CD4-positive, alpha-beta T cell treated with Interleukin-15 for 4 hours (primary cell): ENCODE measurements around the gene ITPK1.

Experiments
- DNase-seq: peaks from one replicate; pipeline ENCODE4 v3.0.0-alpha.2; 2020; ENCODE audit warnings: low spot score

The ITPK1 gene

DNA sequence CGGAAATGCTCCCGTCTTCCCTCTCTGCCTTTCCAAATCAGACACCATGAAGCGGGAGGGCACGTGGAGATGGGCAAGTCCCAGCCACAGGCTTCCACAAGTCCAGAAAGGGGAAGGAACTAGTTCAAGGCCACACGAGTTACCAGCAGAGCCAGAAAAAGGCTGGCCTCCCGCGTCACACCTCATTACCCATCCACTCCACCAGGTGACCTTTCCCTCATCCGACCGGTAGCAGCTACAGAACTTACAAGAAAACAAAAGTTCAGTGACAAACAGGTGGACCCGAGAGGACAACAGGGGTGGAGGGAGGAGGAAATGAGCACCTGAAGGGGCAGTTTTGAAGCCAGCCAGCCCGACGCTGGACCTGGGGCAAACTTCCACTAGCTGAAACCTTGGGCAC lies 145.9 kb downstream of the ITPK1 start:
- DNase-seq, result no peak

DNA sequence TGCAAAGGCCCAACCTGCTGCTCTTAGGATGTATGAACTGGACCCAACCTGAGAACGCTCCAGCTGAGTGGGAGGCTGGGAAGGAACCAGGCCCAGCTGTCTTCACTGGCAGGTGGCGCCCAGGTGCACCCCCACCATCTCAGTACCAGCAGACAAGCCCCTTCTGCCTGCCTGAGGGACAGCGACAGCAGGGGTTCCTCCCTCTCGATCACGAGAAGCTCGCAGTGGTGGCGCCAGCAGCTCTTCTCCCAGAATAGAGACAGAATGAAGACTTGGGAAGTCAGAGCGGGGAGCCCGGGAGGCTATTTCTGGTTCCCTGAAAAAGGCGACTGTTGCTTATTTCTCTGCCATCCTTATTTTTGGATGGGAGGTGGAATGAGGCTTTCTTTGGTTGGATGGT lies 146.3 kb downstream of the ITPK1 start:
- DNase-seq, result no peak

DNA sequence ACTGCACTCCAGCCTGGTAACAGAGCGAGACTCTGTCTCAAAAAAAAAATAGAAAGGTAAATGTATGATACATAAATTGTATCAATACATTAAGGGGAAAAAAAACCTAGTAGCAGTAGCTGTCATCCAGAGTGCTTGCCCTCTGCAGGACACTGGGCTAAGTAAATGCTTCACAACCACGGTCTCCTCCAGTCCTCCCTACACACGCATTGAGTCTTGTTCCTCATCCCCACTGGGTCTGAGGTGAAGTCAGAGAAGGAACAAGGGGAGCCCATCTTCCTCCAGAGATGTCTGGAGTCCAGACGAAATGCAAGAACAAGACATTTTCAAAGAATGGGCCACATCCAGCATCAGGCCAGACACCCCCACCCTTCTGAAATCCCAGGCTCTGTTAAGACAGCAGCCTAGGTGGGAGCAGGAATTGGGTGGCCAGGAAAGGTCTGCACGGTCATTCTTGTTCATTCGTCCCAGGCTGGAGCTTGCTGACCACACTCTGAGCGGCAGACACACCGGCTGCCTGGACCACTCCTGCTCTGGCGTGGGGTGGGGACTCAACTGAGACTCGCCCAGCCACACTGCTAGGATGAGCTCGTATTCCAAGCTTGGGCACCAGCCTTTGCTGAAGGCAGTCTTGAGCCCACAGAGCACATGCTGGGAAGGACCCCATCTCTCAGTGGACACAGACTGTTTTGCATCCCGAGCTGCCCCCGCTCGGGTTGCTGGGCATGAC lies 147.3 kb downstream of the ITPK1 start:
- DNase-seq, result no peak

DNA sequence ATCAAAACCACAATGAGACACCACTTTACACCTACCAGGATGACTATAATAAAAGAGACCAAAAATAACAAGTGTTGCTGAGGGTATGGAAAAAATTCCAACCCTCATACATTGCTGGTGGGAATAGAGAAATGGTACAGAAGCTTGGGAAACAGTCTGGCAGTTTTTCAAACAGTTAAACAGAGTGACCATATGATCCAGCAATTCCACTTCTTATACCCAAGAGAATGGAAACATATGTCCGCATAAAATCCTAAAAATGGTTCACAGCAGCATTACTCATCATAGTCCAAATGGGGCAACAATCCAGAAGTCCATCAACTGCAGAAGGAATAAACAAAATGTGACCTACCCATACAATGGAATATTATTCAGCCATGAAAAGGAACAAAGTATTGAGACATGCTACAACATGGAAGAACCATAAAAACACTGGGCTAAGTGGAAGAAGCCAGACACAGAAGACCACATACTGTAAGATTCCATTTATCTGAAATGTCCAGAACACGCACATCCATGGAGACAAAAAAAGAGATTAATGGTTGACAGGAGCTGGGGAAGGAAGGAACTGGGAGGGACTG lies 148.3 kb downstream of the ITPK1 start:
- DNase-seq, result no peak

DNA sequence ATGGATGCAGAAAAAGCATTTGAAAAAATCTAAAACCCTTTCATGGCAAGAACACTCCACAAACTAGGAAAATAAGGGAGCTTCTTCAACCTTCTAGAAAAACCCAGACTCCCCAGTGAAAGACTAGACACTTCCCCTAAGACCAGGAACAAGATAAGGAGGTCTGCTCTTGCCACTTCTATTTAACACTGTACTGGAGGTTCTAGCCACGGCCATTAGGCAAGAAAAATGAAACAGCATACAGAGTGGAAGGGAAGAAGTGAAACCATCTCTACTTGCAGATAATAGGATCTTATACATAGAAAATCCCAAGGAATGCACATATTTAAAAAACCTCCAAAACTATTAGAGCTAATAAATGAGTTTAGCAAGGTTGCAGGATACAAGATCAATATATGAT lies 150.4 kb downstream of the ITPK1 start:
- no peak for DNase-seq

DNA sequence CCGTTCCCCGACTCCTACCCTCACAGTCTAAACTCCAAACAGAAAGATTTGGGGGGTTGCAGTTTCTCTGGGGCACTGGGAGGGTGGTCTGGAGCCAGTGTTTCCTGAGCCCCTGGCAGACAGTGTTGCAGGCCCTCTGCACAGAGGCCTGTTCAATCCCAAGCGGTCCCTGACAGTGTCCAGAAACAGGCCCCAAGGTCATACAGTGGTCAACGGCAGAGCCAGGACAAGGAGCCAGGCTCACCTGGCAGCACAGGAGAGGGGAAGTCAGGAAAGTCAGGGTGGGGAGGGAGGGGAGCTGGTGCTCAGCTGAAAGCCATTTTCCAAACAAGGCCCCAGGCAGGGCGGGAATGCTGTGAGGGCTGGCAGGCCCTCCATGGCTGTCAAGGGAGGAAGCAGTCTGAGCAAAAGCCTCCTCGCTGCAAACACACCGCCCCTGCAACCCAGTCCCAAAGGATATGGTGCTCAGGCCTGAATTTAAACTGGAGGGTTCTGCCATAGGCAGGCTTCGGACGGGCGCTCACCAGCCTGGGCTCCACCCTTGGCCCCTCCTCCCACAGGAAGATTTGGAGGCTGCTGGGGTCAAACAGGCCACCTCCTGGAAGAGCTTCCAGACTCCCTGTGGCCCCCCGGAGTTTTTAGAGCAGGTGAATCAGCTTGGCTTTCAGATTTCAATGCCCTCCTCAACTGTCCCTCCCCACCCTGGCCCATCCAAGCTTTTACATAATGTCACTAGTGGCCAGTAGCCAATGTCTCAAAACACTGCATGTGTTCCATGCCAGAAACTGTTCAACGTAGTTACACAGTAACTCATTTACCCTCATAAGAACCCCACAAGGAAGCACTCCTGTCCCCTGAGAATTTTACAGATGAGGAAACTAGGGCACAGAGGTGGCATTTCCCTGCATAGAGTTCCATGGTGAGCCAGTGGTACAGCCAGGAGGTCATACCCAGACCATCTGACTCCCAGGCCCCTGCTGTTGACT lies 151.3 kb downstream of the ITPK1 start:
- no peak for DNase-seq

DNA sequence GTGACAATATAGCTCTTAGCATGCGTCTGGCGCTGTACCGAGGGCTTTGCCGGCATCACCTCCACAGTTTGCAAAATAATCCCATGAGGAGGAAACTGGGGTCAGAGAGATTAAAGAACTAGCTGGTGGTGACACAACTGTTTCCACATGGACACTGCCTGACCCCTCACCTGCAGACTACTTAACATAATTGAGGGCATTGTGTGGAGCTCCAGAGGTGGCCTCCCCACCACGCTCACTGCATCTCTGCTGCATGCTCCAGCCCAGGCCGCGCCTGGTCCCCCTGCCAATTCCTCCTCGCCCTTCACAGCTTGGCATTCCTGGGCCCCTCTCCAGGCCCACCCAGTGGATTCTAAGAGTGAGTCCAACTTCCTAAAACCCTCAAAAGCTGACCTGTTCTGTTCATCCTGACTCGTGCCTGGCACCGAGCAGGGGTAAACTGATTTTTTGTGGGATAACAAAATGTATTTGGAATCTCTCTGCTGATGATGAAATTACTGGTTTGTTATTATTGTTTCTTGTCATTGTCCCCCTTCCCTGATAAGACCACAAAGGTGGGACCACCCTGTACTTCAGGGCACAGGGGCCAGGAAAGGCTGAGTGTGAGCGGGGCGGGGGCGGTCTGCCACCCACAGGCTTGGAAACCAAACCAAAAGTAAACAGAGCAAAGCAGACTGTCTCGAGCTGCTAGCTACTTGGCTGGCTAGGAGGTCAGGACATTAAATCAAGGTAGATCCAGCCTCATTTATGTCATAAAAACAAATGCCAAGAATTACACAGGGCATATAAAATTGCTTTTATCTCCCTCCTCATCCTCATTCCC lies 152.2 kb downstream of the ITPK1 start:
- no peak for DNase-seq

DNA sequence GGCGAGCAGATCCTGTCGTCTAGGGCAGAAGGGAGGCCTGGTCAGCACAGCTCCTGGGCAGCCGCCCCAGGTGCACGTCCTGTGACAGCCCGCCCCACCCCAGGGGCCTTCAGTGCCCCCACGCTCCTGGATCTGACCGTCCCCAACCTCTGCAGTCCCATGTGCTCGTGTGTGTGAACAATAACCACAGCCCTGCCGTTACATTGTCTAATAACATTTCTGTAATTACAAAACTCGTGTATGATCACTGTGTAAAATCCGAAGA lies 153.0 kb downstream of the ITPK1 start:
- no peak for DNase-seq

DNA sequence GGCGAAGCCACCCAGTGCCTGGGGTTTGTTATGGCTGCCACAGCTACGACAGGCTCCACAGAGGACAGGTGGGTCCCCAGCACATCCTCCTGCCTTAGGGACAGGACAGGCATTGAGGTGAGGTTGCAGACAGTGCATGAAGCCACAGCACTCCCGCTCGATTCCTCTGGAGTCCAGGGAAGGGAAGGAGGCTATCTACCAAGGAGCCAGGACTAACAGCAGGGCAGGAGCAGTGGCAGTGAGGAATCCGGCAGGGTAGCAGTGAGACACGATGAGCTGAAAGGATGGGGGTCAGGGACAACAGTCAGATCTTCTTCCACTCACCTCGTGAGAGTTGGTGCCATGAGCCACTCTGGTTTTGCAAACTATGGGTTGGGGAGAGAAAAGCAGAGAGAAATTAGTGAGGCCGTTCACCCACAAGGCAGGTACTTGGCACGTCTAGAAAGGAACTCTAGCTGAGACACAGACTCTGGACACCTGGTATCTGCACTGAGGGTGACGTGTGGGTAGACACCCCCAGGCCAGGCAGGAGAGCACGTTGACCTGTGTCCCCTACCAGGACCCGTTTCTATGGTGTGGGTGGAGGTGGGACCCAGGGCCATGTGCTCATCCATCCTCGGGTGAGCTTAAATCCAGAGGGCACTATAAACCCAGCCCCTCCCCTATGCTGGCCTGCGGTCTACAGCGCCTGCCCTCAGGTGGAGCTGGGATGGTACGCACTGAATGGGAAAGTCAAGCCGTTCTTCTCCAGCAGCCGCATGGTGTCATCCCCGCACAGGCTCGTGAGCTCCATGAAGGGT lies 153.5 kb downstream of the ITPK1 start:
- DNase-seq, result no peak

DNA sequence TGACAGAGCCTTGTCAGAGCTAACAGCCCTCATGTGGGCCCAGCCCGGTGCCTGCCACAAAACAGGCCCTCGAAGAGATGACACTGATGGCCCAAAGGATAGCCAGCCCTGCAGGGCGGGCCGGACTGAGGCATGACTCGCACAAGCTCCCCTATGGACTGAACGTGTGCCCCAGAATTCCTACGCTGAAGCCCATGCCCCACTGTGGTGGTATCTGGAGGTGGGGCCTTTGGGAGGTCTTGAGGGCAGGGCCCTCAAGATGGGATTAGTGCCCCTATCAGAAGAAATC lies 154.2 kb downstream of the ITPK1 start:
- DNase-seq, result no peak

DNA sequence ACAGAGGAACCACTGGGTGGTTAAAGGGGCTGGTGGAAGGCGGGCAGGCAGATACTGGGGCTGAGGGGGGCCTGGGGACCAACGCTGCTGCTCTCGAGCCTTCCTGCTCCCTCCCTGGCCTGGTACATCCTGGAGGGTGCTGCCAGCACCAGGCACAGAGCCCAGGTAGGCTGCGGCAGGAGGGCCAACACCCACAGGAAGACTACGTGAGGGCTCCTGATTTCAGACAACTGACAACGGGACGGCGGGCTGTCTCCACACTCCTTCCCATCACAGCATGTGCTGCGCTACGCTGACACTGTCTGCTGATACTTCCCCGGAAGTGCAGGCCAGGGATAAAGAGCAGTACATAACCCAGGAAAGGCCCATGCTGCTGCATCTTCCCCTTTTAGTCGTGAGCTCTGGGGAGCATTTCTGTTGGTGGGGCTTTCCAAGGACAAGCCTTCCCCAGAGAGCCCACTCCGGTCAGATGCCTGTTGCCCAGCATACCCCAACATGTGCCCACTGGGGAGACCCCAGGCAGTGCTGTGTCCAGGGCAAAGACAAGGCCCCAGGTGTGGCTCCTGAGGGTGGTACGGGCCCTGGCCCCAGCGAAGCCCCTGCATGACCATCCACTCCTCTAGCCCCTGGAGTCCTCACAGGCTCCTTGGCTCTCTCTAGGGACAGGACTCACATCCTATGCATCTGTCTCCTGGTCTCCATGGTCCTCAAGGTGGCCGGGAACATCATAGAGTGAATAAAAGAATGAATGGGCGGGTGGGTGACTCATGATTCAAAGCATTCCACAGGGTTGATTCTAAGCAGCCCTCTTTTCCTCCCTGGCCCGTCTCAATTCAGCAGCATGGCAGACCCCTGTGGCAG lies 154.8 kb downstream of the ITPK1 start:
- DNase-seq, result no peak

DNA sequence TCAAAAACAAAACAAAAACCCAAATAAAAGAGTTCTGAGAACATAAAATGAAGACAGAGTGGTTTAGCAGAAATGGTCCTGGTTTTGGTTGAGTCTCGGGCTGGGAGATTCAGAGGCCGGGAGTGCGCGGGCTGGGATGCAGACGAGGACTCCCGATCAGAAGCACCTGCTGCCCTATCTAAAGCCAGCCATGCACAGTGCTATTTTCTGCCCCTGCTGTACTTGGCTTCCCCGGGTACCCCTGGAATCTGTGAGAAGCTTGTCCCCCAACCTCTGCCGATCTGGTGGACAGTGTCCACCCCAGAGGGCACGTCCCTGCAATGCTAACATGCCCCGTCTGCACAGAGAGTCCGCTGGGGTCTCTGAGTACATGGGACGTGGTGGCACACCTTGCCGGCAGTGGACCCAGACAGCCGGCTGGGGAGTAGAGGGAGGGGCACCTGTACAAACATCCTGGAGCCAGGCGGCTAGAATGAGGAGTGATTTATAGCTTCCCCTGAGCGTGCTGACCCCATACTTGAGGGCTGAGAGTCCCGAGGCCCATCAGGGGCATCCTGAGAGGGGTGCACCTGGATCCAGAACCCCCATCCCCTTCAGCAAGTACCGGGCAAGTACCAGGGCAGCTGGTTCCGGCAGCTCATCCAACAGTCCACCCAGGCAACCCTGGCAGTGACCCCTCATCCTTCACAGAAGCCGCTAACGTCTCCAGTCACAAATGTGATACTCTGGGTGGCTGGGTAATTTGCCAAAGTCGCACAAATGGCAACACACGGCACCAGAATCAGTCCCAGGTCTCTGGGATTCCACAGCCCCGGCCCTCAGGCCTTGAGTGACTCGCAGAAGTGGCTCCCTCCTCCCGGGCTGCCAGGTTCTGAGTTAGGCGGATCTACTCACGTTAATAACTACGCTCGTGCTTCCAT lies 155.7 kb downstream of the ITPK1 start:
- DNase-seq, result no peak

DNA sequence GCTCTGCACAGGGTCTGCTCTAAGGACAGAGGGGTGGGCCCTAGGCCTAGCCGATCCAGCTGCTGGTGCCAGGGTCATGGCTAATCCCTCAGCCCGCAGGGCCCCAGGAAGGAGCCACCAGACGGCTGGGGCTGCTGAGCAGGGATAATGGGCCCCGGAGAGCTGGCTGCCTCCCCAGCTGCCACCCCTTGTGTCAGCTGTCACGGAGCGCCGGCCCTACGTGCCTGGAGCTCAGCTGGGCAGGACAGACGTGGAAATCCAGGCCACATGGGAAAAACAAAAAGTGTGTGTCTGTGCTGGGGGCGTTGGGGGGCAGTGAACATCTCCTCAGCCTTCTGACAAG lies 156.6 kb downstream of the ITPK1 start:
- no peak for DNase-seq

DNA sequence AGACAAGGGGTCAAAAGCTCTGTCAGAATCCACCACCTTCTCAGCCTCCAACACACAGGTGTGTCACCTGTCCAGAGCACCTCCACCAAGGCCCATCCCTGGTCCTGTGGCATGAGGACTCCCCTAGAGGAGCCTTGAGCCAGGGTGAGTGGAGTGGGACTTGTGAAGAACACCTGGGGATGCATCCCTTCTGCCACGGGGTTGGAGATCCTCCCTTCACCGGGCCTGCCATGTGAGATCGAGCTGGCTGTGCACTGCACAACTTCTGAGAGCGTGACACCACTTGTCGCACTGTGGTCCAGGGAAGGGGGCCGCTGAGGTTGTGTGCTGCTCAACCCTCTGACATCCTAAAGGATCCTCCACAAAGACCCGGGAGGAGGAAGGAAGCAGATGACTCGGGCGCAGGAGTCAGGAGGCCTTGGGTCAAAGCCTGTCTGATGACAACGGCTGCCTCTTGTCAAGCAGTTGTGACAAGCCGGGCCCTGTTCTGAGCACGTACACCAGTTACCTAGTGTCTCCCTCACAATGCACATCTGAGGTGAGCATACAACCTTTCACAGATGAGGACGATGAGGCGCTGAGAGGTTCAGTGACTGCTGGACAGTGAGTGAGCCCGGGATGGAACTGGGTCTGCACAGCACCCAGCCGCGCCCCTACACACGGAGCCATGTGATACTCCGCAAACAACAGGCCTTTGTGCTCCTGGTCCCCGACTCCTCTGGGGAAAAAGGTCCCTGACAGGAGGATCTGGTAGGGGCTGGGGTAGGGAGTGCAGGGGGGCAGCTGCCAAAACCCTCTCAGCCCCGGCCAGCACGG lies 157.1 kb downstream of the ITPK1 start:
- DNase-seq, result no peak

DNA sequence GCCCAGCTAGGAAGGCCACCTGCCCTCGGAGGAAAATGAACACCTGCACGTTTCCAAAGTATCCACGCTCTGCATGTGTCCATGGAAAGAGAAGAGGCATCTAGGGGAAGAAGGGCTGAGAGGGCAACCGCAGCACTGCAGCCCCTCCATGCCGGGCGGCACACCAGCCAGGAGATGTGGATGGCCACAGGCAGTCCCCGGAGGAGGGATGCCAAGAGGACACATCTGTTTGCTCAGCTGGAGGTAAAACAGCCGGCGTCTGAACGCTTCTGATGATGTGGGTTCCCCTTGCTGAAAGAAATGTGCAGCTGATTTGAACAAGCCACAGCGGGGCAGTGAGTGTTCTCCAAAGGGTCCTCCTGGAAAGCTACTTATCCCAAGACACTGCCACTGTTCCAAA lies 158.8 kb downstream of the ITPK1 start:
- no peak for DNase-seq

DNA sequence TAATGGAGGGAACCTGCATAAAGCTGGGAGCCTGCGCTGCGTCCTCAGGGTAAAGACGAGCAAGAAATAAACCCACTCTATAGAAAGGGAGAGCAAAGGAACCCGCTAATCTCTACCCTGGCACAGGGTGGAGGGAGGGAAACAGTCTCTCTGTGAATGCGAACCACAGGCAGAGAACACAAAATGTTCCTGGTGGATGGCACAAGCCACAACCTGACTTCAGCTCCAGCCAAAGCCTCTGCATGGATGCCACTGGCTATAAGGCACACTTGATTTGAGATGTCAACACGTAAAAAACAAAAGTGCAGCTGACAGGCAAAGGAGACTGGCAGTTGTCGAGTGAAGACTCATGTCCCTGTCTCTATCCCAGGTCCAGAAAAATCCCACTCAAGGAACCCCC lies 160.3 kb downstream of the ITPK1 start:
- DNase-seq, result no peak

DNA sequence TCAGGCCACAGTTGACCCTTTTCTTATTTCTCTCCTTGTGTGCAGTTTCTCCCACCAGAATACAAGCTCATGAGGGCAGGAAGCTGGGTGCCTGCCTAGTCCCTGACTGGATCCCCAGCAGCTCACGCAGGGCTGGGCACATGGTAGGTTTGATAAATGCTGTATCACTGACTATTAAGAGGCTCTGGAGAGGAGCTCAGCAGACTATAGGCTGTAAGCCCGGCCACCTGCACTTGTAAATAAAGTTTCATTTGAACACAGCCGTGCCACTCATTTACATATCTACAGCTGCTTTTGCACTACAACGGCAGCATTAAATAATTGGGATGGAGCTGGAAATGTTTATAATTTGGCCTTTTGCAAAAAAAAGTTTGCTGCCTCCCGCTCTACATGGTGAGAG lies 160.8 kb downstream of the ITPK1 start:
- no peak for DNase-seq

DNA sequence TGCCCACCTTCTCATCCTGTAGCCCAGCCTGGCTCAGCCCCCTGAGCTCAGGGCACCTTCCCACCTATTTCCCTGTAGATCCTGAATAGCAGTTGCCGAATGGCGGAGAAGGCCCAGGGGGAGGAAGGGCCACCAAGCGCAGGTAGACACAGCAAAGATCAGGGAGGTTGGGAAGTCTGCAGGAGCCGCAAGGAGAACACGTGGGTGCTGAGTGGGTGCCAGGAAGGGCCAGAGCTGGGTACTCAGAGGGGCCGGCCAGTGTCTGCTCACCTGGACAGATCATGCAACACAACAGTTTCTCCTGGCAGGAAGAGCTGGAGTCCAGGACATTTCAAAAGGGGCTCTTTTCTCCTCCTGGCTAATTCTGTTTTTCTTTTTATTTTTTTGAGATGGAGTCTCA lies 162.2 kb downstream of the ITPK1 start:
- DNase-seq, result no peak
